Neural progenitor cell (in vitro differentiated cells): ENCODE measurements around the gene COX19.

Source experiments
- CTCF ChIP-seq: fragments of 200-600 bp; sonication (generic); IDR thresholded peaks from 2 replicates; pipeline ENCODE4 v1.5.1; 2017; ENCODE audit warnings: antibody characterized with exemption, mild to moderate bottlenecking
- EZH2 ChIP-seq: fragments of 200-600 bp; sonication (generic); IDR thresholded peaks from 2 replicates; pipeline ENCODE4 v1.6.1; 2017; ENCODE audit warnings: antibody characterized with exemption, mild to moderate bottlenecking, moderate library complexity

GRCh38 chr7:985915-986741, 10.8 kb upstream of the COX19 start:
- TF ChIP-seq CTCF (no peak), EZH2 (no peak)
